ENCODE data around the gene ZNRF3.
"Not testable (repeated sequence)": the region's sequence is repeated elsewhere in the genome, so short reads cannot be mapped to it uniquely, and the experiment has no call there.

The ZNRF3 gene

GRCh38 chr22:28908810-28909209 lies 25.4 kb downstream of the ZNRF3 start:
- DNase-seq (ENCODE audit: low spot score): not testable (repeated sequence)

DNA sequence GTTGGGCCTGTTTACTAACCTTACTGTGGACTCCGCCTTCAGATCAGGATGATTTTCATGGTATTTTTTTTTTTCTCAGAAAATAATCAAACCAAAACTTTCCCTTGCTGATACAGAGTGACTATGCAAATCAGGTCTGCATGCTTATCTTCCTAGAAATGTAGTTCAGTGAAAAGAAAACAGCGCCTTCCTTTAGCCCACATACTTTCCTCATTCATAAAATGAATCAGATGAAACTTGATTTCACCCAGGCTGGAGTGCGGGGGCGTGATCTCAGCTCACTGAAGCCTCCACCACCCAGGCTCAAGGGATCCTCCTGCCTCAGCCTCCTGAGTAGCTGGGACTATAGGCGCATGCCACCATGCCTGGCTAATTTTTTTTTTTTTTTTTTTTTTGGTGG lies 26.0 kb downstream of the ZNRF3 start:
- no peak for DNase-seq (ENCODE audit: low spot score)

DNA sequence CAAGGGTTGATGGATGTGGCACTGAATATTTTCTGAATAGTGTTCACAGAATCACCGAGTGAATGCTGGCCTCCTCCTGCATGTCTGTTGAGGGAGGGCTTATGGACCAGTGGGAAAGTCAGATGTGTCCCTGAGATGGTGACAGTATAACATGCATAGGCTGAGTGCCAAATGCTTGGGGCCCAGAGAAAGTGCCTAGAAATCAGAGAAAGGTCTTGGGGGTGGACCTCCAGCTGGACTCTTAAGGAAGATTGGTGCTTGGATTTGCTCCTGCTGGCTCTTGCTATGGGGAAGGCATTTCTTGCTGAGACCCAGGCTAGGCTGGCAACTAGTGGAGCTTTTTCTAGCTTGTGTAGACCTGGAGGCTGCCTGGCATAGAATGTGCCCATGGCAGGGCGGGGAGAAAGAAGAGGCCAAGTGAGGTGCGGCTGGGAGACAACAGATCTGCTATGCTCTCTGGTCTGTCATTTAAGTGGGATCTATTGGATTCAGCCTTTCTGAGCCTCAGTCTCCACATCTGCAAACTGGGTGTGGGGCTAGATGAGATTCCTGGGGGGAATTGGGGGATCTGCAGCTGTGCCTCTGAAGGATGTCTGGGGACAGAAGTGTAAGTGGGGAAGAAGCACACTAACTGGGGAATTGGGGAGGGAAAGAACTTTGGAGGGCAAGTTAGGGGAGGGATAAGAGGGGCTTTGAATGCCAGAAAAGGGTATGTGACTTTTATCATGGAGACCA lies 27.4 kb downstream of the ZNRF3 start:
- DNase-seq (ENCODE audit: low spot score): no peak

DNA sequence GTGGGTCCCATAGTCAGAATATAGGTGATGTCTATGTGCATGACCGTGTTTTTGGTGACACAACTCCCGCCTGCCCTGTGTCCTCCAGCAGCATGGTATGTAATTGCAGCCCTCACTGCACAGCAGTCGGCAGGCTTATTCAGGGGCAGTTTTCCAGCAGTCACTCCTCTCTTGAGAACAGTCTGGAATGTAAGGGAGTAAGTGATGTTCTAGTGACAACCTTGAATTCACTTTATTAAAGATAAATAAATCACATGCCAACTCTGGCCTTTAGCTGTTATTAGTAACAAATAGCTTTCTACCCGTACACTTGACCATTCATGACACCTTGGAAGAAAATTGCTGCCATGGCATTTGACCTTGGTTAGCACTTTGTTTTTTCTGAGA lies 27.9 kb downstream of the ZNRF3 start:
- no peak for DNase-seq (ENCODE audit: low spot score)

DNA sequence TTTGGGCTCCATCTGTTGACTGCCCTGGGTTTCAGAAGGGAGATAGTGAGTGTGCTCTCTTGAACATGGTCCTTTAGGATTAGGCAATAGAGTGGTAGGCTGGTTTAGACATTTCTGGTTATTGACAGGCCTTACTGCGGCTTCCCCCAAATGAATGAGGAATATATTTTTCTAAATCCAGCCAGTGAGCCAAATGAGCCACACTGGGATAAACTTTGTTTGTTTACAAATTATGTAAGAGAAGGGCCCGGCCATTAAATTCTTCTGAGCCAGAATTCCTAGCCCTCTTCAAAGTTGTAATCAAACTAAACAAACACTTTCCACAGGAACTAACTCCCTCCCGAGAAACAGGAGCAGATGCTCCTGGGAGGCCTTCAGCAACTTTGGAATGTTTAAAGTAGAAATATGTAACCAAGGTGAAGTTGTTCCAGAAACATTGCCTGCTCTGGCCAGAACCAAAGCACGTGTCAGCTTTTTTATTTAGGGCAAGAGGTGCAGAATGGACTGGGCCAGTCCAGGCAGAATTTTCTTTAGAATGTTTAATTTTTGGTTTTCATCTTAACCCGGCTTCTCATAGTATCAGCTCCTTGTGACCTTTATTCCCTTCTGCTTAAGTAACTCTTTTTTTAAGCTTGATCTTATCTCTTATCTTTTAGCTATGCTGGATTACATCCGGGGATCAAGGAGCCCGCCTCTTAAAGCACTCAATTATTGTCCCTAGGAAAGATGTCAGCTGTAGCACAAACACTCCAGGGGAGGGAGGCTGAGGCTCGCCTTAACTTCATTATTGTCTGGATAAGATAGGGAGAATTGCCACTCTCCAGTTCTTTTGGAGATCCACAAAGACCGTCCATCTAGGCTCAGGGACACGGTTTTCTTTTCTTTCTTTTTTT lies 28.7 kb downstream of the ZNRF3 start:
- no peak for DNase-seq (ENCODE audit: low spot score)

- DNase-seq (ENCODE audit: low spot score): no peak
Measured at GRCh38 chr22:28914201-28914600, 30.8 kb downstream of the ZNRF3 start.

- no peak for DNase-seq (ENCODE audit: low spot score)
Measured at GRCh38 chr22:28915969-28916368, 32.6 kb downstream of the ZNRF3 start.

GRCh38 chr22:28917747-28918549 lies 34.6 kb downstream of the ZNRF3 start:
- peak; percentile 26 for DNase-seq (ENCODE audit: low spot score)

DNA sequence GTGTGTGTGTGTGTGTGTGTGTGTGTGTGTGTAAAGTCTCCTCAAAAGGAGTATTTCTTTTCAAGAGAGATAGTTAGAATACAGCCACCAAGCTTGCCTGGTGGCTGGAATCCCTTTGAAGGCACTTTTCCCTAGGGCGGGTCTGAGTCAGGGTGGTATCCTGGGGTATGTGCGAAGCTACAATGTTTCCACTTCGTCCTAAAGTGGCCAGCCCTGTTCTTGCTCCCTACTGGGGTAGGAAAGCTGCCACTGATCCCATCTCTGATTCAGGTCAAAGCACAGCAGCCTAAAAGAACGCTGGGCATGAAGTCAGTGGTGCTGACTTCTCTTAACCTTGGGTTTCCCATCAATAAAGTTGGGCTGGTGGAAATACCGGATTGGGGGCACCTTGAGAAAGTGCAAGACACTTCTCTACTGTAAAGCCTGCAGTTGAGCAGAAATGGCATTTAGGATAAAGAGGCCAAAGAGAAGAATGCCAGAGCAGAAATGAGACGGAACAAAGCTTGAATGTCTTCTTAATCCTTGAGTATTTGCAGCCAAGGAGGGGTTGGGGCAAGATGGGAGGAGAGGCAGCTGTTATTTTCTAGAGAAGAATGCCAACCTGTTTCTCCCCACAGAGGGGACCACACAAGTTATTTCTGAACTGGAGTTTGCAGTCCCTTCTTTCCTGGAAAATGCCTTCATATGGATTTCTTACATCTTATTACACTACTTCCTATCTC lies 35.3 kb downstream of the ZNRF3 start:
- no peak for DNase-seq (ENCODE audit: low spot score)

GRCh38 chr22:28920757-28921584 lies 37.6 kb downstream of the ZNRF3 start:
- no peak for DNase-seq (ENCODE audit: low spot score)

- no peak for DNase-seq (ENCODE audit: low spot score)
Measured at GRCh38 chr22:28921585-28921879, 38.2 kb downstream of the ZNRF3 start.

DNA sequence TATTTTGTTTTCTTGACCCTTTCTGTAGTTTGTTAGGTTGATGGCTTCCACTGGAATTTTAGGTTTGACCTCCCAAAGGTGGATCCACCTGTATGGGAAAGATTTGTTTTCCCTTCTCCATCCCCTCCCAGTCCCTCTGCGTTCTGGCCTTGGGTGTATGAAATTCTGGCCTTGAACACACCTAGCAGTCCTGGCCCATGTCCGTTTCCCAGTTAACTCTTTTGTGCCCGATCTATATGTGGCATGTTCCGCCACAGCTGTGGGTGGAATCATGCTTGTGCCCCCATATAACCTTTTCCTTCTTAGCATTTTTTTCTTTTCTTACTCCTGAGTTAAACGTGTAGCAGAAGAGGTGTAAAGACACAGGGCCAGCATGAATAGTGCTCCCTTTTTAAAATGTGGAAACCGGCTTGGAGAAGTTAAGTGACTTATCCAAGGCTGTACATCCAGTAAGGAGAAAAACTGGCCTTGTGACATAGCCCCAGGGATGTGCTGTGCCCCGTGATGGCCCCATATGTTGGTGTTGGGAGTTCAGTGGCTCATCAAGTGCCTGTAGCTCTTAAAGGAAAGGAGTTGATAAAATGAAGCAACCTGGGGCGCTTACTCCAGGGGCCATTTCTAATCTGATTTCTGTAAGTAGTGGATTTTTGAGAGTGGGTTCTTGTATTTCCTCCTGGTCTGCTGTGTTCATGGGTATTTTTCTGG lies 39.3 kb downstream of the ZNRF3 start:
- no peak for DNase-seq (ENCODE audit: low spot score)

- DNase-seq (ENCODE audit: low spot score): no peak
Measured at GRCh38 chr22:28923826-28924732, 40.7 kb downstream of the ZNRF3 start.

DNA sequence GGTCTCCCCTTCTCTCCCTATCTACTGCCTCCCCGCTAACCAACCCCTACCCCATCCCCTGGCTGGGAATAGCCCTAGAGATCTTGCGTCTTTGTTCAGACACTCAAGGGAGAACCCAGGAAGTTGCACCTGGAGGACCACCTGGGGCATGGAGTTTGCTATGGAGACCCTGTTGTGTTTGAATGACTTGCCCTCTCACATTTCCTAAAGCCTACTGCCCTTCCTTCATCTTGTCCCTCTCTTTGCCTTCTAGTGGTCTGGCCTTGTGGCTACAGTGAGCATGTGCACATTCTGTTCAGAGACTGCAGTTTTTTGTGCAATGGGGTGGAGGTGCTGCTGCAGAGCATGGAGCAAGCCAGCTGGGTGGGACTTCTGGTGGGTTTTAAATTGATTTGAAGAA lies 42.5 kb downstream of the ZNRF3 start:
- DNase-seq (ENCODE audit: low spot score): peak; percentile 10

GRCh38 chr22:28927630-28928029 lies 44.3 kb downstream of the ZNRF3 start:
- DNase-seq (ENCODE audit: low spot score): no peak

GRCh38 chr22:28929197-28929596 lies 45.8 kb downstream of the ZNRF3 start:
- no peak for DNase-seq (ENCODE audit: low spot score)

DNA sequence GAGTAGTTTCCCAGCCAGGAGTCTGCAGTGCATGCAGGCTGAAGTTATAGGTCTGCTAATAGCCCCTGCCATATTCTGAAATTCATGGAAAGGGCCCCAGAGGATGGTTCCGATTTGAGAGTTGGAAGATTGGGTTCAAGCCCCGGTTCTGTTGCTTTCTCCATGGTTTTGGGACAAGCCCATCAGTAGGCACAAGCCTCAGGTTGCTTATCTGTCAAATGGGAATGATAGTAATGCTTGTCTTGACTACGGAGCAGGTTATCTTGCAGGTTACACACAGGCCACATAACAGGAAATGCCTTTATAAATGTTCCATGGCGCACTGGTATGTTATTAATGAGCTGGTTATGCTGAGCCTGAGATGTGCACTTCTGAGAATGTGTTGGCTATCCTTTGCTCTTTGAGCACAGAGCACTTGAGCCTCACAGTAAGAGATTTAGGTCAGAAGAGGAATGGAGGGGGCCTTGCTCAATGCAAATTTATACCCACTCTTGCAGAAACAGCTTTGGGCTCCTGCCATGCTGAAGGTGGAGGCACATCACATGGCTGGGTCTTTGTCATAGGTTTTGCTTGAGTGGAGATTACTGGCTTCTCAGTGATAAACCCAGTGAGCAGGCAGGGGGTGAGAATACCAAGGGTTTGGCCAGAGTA lies 47.1 kb downstream of the ZNRF3 start:
- peak; percentile 74 for DNase-seq (ENCODE audit: low spot score)

DNA sequence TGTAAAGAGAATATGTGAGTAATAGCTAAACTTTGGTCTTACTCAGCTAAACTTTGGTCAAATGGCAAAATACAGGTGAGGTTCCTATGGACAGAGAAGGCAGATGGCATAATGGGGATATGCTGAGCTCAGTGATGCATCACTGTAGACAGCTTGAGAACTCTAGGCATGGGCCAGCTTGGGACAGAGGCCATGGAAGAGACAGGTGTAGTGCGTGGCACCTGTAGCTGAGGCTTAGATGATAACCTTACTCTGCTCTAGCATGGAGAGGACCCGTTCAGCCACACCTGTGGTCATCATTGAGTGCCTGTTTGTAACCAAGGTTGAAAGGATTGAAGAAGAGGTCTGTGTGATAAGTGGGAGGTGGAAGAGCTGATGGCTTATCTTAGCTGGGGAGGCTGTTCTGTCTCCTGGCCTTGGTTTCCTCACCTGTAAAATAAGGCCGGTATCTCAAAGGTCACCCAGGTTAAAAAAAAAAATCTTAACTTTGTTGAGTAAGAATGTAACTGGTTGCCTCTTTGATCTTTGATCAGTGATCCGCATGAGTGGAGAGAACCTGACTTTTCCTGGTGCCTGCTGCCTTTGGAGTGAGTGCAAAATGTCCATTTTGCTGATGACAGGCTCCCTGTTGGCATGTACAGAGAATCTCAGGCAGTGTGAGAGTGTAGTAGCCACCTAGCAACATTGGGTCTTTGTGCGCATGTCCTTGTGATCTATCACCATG lies 48.6 kb downstream of the ZNRF3 start:
- DNase-seq (ENCODE audit: low spot score): no peak
